HEK293 (cell line): Measurements from ENCODE around the gene PLIN4.

Experiments used
- CTCF ChIA-PET: fragments of 350-600 bp; formaldehyde crosslinking; extraction: SDS; loops from one replicate; lab custom pipeline; 2021; ENCODE audit warnings: antibody characterized with exemption; lab: Yijun Ruan, JAX
- POLR2A ChIA-PET: fragments of 300-600 bp; formaldehyde crosslinking; extraction: SDS; loops from one replicate; lab custom pipeline; 2020; ENCODE audit warnings: antibody characterized with exemption, inconsistent platforms; lab: Yijun Ruan, JAX
- H3K27ac ChIP-seq: fragments of 200-500 bp; sonication (Bioruptor generic); 2 replicates; pipeline ENCODE4 v1.5.1; 2014; ENCODE audit warnings: low read depth, low read length, control low read depth, inconsistent platforms; ENCODE audit errors: extremely low read depth
- H3K36me3 ChIP-seq, 2 experiments: fragments of 200-500 bp in 1 of 2; sonication (Bioruptor generic) in 1 of 2; 1 replicate in 1 of 2; 2 replicates in 1 of 2; pipeline ENCODE4 v1.5.1; 2014 to 2017; ENCODE audit warnings: inconsistent platforms in 2 of 2, low read length in 2 of 2; ENCODE audit not compliant: control insufficient read depth in 2 of 2, insufficient read depth in 1 of 2
- H3K4me1 ChIP-seq: fragments of 200-500 bp; sonication (Bioruptor generic); 2 replicates; pipeline ENCODE4 v1.5.1; 2014; ENCODE audit warnings: mild to moderate bottlenecking, low read length, inconsistent platforms; ENCODE audit not compliant: control insufficient read depth, insufficient read depth
- H3K4me3 ChIP-seq: 2 replicates; pipeline ENCODE4 v1.5.1; 2011; ENCODE audit warnings: low read depth, mild to moderate bottlenecking, control low read depth, low read length, moderate library complexity
- H3K9me3 ChIP-seq: fragments of 200-500 bp; sonication (Bioruptor generic); 2 replicates; pipeline ENCODE4 v1.5.1; 2014; ENCODE audit warnings: low read depth, low read length, inconsistent platforms; ENCODE audit not compliant: control insufficient read depth, insufficient read depth
- REPIN1 ChIP-seq: fragments of 450-650 bp; formaldehyde crosslinking; IDR thresholded peaks from 2 replicates; pipeline ENCODE4 v1.5.1; 2017; ENCODE audit warnings: missing biosample characterization, missing genetic modification characterization, low read depth
- SCRT2 ChIP-seq: fragments of 450-650 bp; formaldehyde crosslinking; IDR thresholded peaks from 2 replicates; pipeline ENCODE4 v1.5.1; 2016; ENCODE audit warnings: missing biosample characterization, missing genetic modification characterization
- TCF7L2 ChIP-seq: IDR thresholded peaks from 2 replicates; pipeline ENCODE4 v1.6.1; 2011; ENCODE audit warnings: low read depth, mild to moderate bottlenecking, inconsistent platforms, low read length, moderate library complexity, borderline replicate concordance
- YY1 ChIP-seq: fragments of 450-650 bp; formaldehyde crosslinking; IDR thresholded peaks from 2 replicates; pipeline ENCODE4 v1.5.1; 2018; ENCODE audit warnings: missing biosample characterization, missing genetic modification characterization
- ZFP3 ChIP-seq: fragments of 450-650 bp; formaldehyde crosslinking; IDR thresholded peaks from 2 replicates; pipeline ENCODE4 v1.5.1; 2016; ENCODE audit warnings: low read depth, missing biosample characterization, missing genetic modification characterization
- ZFP41 ChIP-seq: fragments of 450-650 bp; formaldehyde crosslinking; IDR thresholded peaks from 2 replicates; pipeline ENCODE4 v1.5.1; 2016; ENCODE audit warnings: missing biosample characterization, missing genetic modification characterization, borderline replicate concordance
- ZNF114 ChIP-seq: fragments of 450-650 bp; formaldehyde crosslinking; IDR thresholded peaks from 2 replicates; pipeline ENCODE4 v1.5.0; 2017; ENCODE audit warnings: missing biosample characterization, missing genetic modification characterization
- ZNF121 ChIP-seq: fragments of 450-650 bp; formaldehyde crosslinking; IDR thresholded peaks from 2 replicates; pipeline ENCODE4 v1.5.1; 2016; ENCODE audit warnings: missing biosample characterization, missing genetic modification characterization
- ZNF132 ChIP-seq: fragments of 450-650 bp; formaldehyde crosslinking; IDR thresholded peaks from 2 replicates; pipeline ENCODE4 v1.5.1; 2017; ENCODE audit warnings: missing biosample characterization, missing genetic modification characterization, borderline replicate concordance
- ZNF146 ChIP-seq: fragments of 450-650 bp; formaldehyde crosslinking; IDR thresholded peaks from 2 replicates; pipeline ENCODE4 v1.5.1; 2016; ENCODE audit warnings: missing biosample characterization, missing genetic modification characterization
- ZNF202 ChIP-seq: fragments of 450-650 bp; formaldehyde crosslinking; IDR thresholded peaks from 2 replicates; pipeline ENCODE4 v1.5.1; 2016; ENCODE audit warnings: missing biosample characterization, missing genetic modification characterization, borderline replicate concordance
- ZNF280C ChIP-seq: fragments of 450-650 bp; formaldehyde crosslinking; IDR thresholded peaks from 2 replicates; pipeline ENCODE4 v1.5.1; 2016; ENCODE audit warnings: missing biosample characterization, missing genetic modification characterization
- ZNF398 ChIP-seq: fragments of 450-650 bp; formaldehyde crosslinking; IDR thresholded peaks from 2 replicates; pipeline ENCODE4 v1.5.1; 2017; ENCODE audit warnings: missing biosample characterization, missing genetic modification characterization
- ZNF521 ChIP-seq: fragments of 450-650 bp; formaldehyde crosslinking; IDR thresholded peaks from 2 replicates; pipeline ENCODE4 v1.5.1; 2017; ENCODE audit warnings: missing biosample characterization, mild to moderate bottlenecking, missing genetic modification characterization
- ZNF529 ChIP-seq: fragments of 450-650 bp; formaldehyde crosslinking; IDR thresholded peaks from 2 replicates; pipeline ENCODE4 v1.5.1; 2017; ENCODE audit warnings: missing genetic modification characterization, missing biosample characterization; ENCODE audit not compliant: insufficient replicate concordance
- ZNF571 ChIP-seq: fragments of 450-650 bp; formaldehyde crosslinking; IDR thresholded peaks from 2 replicates; pipeline ENCODE4 v1.5.0; 2017; ENCODE audit warnings: missing biosample characterization, missing genetic modification characterization
- ZNF623 ChIP-seq: fragments of 450-650 bp; formaldehyde crosslinking; IDR thresholded peaks from 2 replicates; pipeline ENCODE4 v1.5.1; 2016; ENCODE audit warnings: missing biosample characterization, missing genetic modification characterization
- ZNF626 ChIP-seq: fragments of 450-650 bp; sonication (Bioruptor Pico); formaldehyde crosslinking; IDR thresholded peaks from 2 replicates; pipeline ENCODE4 v1.5.1; 2018; ENCODE audit warnings: missing biosample characterization, missing genetic modification characterization, inconsistent platforms
- ZNF658 ChIP-seq: fragments of 450-650 bp; formaldehyde crosslinking; IDR thresholded peaks from 2 replicates; pipeline ENCODE4; 2016; ENCODE audit warnings: missing biosample characterization, missing genetic modification characterization
- ZNF660 ChIP-seq: fragments of 450-650 bp; IDR thresholded peaks from 2 replicates; pipeline ENCODE4 v1.5.1; 2018; ENCODE audit warnings: missing biosample characterization, mild to moderate bottlenecking, missing genetic modification characterization
- ZNF777 ChIP-seq: fragments of 450-650 bp; formaldehyde crosslinking; IDR thresholded peaks from 2 replicates; pipeline ENCODE4 v1.5.1; 2017; ENCODE audit warnings: missing biosample characterization, missing genetic modification characterization, borderline replicate concordance
- ZSCAN30 ChIP-seq: fragments of 450-650 bp; IDR thresholded peaks from 2 replicates; pipeline ENCODE4 v1.5.1; 2018; ENCODE audit warnings: missing biosample characterization, mild to moderate bottlenecking, missing genetic modification characterization, moderate library complexity
- TF ChIP-seq, protein P1 (sequence below): fragments of 450-650 bp; formaldehyde crosslinking; IDR thresholded peaks from 2 replicates; pipeline ENCODE4 v1.5.1; 2016; ENCODE audit warnings: missing biosample characterization, missing genetic modification characterization
- TF ChIP-seq, protein P2 (sequence below): fragments of 450-650 bp; IDR thresholded peaks from 2 replicates; pipeline ENCODE4 v1.5.1; 2018; ENCODE audit warnings: missing biosample characterization, mild to moderate bottlenecking, missing genetic modification characterization

PLIN4 gene

GRCh38 chr19:4539693-4540581, 21.7 kb upstream of the PLIN4 start, which contains the start of gene LRG1 (continued):
- TF ChIP-seq ZNF623 (tag by site-specific recombination) (no peak), ZNF529 (tag by site-specific recombination) (no peak), ZNF114 (tag by site-specific recombination) (no peak), ZNF521 (tag by site-specific recombination) (no peak), YY1 (tag by site-specific recombination) (no peak), ZSCAN30 (tag by site-specific recombination) (no peak), ZFP41 (no peak), ZNF571 (tag by site-specific recombination) (no peak), ZNF660 (tag by site-specific recombination) (no peak), ZNF202 (tag by site-specific recombination) (no peak)
- TF ChIP-seq, protein P1, sequence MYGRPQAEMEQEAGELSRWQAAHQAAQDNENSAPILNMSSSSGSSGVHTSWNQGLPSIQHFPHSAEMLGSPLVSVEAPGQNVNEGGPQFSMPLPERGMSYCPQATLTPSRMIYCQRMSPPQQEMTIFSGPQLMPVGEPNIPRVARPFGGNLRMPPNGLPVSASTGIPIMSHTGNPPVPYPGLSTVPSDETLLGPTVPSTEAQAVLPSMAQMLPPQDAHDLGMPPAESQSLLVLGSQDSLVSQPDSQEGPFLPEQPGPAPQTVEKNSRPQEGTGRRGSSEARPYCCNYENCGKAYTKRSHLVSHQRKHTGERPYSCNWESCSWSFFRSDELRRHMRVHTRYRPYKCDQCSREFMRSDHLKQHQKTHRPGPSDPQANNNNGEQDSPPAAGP (tag by site-specific recombination) = no peak

- no peak overlapping the region for H3K27ac ChIP-seq
- no peaks in the 10 kb centered on the region for H3K36me3 ChIP-seq
- TF ChIP-seq ZNF146 (tag by site-specific recombination) (no peak), ZNF121 (tag by site-specific recombination) (peak; percentile 26; the same call in 1 of the 2 replicates), ZFP3 (tag by site-specific recombination) (peak; percentile 98)
- ChIA-PET POLR2A (no interaction called here), CTCF (interaction anchor here (0.5 to 5.1 kb wide), 6 partner anchors 8 to 192 kb away, joined by 3 to 34 read pairs (median 4); partner anchors contain the start of gene SEMA6B)
- H3K4me3 ChIP-seq = no peak overlapping the region
- H3K9me3 ChIP-seq = no peaks in the 10 kb centered on the region
- H3K4me1 ChIP-seq = no peaks in the 10 kb centered on the region
These were observed 20.9 kb upstream of the PLIN4 start for GRCh38 chr19:4539169-4539692.

DNA sequence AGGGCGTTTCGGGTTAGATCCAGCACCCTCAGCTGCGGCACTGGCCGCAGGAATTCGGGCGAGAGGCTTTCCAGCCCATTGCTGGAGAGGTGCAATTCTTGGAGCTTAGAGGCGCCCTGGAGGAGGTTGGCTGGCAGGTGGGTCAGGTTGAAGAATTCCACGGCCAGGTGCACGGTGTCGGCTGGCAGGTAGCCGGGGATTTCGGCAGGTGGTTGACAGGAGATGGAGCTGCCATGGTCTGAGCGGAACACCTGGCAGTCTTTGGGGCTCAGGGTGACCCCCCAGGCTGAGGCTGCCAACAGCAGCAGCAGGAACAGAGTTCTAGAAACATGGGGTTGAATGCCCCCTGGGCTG, 20.3 kb upstream of the PLIN4 start:
- H3K4me1 ChIP-seq = no peaks in the 10 kb centered on the region
- no peaks in the 10 kb centered on the region for H3K36me3 ChIP-seq
- H3K27ac ChIP-seq = no peak overlapping the region
- ChIA-PET POLR2A (no interaction called here), CTCF (interaction anchor here (0.6 to 5.1 kb wide), 5 partner anchors 8 to 109 kb away, joined by 3 to 34 read pairs (median 5); partner anchors contain the start of gene SEMA6B)
- H3K9me3 ChIP-seq = no peaks in the 10 kb centered on the region
- H3K4me3 ChIP-seq = no peak overlapping the region
- TF ChIP-seq, protein P2, sequence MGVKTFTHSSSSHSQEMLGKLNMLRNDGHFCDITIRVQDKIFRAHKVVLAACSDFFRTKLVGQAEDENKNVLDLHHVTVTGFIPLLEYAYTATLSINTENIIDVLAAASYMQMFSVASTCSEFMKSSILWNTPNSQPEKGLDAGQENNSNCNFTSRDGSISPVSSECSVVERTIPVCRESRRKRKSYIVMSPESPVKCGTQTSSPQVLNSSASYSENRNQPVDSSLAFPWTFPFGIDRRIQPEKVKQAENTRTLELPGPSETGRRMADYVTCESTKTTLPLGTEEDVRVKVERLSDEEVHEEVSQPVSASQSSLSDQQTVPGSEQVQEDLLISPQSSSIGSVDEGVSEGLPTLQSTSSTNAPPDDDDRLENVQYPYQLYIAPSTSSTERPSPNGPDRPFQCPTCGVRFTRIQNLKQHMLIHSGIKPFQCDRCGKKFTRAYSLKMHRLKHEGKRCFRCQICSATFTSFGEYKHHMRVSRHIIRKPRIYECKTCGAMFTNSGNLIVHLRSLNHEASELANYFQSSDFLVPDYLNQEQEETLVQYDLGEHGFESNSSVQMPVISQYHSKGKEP (tag by site-specific recombination) = no peak
- TF ChIP-seq ZNF777 (tag by site-specific recombination) = no peak
- no peak for TF ChIP-seq ZNF398 (tag by site-specific recombination)
- TF ChIP-seq ZNF280C (tag by site-specific recombination) = no peak
- no peak for TF ChIP-seq ZNF626
- TF ChIP-seq ZNF658 = no peak
- no peak for TF ChIP-seq TCF7L2
- no peak for TF ChIP-seq ZNF146 (tag by site-specific recombination)
- no peak for TF ChIP-seq ZNF132 (tag by site-specific recombination)
- TF ChIP-seq REPIN1 (tag by site-specific recombination) = no peak
- TF ChIP-seq SCRT2 (tag by site-specific recombination) = no peak
